Measurements from ENCODE around the gene POLR1F.

DNA sequence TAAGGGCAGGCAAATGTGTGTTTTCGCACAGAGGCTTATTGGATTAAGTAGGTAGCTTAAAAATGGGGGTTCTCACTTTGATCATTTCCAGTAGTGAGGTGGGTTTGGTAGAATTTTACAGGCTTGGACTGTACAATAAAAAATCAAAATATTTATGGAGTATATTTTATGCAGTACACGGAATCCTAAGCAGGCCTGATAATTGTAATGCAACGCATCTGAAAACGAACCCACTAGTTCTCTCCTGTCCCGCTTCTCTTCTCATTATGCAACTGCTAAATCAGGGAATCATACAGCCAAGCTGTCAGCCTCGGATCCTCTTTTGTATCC, 377 bp upstream of the POLR1F start:
- TF ChIP-seq, protein P1, sequence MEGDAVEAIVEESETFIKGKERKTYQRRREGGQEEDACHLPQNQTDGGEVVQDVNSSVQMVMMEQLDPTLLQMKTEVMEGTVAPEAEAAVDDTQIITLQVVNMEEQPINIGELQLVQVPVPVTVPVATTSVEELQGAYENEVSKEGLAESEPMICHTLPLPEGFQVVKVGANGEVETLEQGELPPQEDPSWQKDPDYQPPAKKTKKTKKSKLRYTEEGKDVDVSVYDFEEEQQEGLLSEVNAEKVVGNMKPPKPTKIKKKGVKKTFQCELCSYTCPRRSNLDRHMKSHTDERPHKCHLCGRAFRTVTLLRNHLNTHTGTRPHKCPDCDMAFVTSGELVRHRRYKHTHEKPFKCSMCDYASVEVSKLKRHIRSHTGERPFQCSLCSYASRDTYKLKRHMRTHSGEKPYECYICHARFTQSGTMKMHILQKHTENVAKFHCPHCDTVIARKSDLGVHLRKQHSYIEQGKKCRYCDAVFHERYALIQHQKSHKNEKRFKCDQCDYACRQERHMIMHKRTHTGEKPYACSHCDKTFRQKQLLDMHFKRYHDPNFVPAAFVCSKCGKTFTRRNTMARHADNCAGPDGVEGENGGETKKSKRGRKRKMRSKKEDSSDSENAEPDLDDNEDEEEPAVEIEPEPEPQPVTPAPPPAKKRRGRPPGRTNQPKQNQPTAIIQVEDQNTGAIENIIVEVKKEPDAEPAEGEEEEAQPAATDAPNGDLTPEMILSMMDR (IDR thresholded peaks at IDR 0.05): no peak
- TF ChIP-seq POLR2A (IDR thresholded peaks at IDR 0.05): no peak

Data from esophagus squamous epithelium (tissue), 4 donors.